Smooth muscle cell (in vitro differentiated cells): Measurements from ENCODE around the gene HNRNPF. TPM values are rescaled to one million over a fixed set of nuclear protein-coding genes. Genes with fewer than 3 reads are reported as not detected.

Experiments
- DNase-seq: peaks from one replicate; lab custom pipeline; 2025; ENCODE audit not compliant: unreplicated experiment; lab: John Stamatoyannopoulos, UW
- H2AFZ ChIP-seq: fragments of 200-600 bp; sonication (generic); 2 replicates; pipeline ENCODE4 v1.6.0; 2016; ENCODE audit warnings: antibody characterized with exemption, low read depth, mild to moderate bottlenecking
- H3F3A ChIP-seq: fragments of 200-600 bp; sonication (generic); 2 replicates; pipeline ENCODE4 v1.6.0; 2017; ENCODE audit warnings: antibody characterized with exemption, low read depth
- H3K27ac ChIP-seq: fragments of 200-600 bp; sonication (generic); 2 replicates; pipeline ENCODE4 v1.5.1; 2016; ENCODE audit warnings: low read depth, mild to moderate bottlenecking
- H3K27me3 ChIP-seq: fragments of 200-600 bp; sonication (generic); 2 replicates; pipeline ENCODE4 v1.6.1; 2016; ENCODE audit warnings: low read depth, mild to moderate bottlenecking
- H3K36me3 ChIP-seq: fragments of 200-600 bp; sonication (generic); 2 replicates; pipeline ENCODE4 v1.5.1; 2016; ENCODE audit warnings: low read depth
- H3K4me1 ChIP-seq: fragments of 200-600 bp; sonication (generic); 2 replicates; pipeline ENCODE4 v1.5.1; 2016; ENCODE audit warnings: low read depth
- H3K4me2 ChIP-seq: fragments of 200-600 bp; sonication (generic); 2 replicates; pipeline ENCODE4 v1.6.0; 2016; ENCODE audit warnings: mild to moderate bottlenecking
- H3K4me3 ChIP-seq: fragments of 200-600 bp; sonication (generic); 2 replicates; pipeline ENCODE4 v1.5.1; 2016; ENCODE audit warnings: mild to moderate bottlenecking
- H3K79me2 ChIP-seq: fragments of 200-600 bp; sonication (generic); 2 replicates; pipeline ENCODE4 v1.6.0; 2016; ENCODE audit warnings: low read depth, mild to moderate bottlenecking
- H3K9ac ChIP-seq: fragments of 200-600 bp; sonication (generic); 2 replicates; pipeline ENCODE4 v1.6.0; 2016; ENCODE audit warnings: low read depth
- H3K9me3 ChIP-seq: fragments of 200-600 bp; sonication (generic); replicated peaks from 2 replicates; pipeline ENCODE4 v1.5.1; 2016; ENCODE audit warnings: low read depth
- H4K20me1 ChIP-seq: fragments of 200-600 bp; sonication (generic); 2 replicates; pipeline ENCODE4 v1.6.0; 2016; ENCODE audit warnings: low read depth
- WGBS: methylation state at CpG from one replicate; pipeline ENCODE4 v1.1.7; 2016; ENCODE audit warnings: low lambda C conversion rate; 5-methylcytosine and 5-hydroxymethylcytosine counted together
- polyA plus RNA-seq: library from polyadenylated mRNA; unstranded; fragments of >200 nt; fragmentation: Nextera tagmentation; extraction: Ambion mirVana; gene quantifications from 2 replicates; pipeline ENCODE4 v1.2.1, GENCODE V29; 2016
- total RNA-seq: library from RNA; depleted of rRNA; stranded (reverse); fragments of >200 nt; gene quantifications from 2 replicates; pipeline ENCODE4 v1.2.3, GENCODE V29; 2014
- TF ChIP-seq, protein P1 (sequence below): fragments of 200-600 bp; sonication (generic); IDR thresholded peaks from 2 replicates; pipeline ENCODE4 v1.5.1; 2017; ENCODE audit warnings: borderline replicate concordance, mild to moderate bottlenecking, antibody characterized with exemption; ENCODE audit not compliant: insufficient read depth, poor library complexity, severe bottlenecking

HNRNPF gene
- total and polyA plus RNA-seq, 2 experiments from 2014 or later, result 71.9 to 112 TPM

DNA sequence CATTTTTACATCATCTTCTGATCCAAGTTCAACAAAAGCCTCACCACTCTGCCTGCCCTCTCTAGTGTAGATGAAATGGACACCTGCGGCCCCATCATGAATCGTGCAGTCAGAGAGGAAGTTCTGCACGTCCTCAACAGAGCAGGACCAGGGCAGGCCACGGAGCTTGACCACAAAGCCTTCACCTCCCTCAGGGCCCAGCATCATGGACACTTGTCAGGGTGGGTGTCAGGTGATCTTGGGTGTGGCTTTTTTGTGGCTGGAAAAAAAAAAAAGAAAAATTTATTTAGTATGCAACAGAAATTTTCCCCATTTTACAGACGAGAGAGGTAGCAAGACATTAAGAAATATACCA lies 21.3 kb downstream of the HNRNPF start:
- peaks cover 34% of the 10 kb centered on the region for H3K79me2 ChIP-seq
- 88% methylated on average over 5 of the region's 5 CpGs for WGBS

GRCh38 chr10:43386981-43387677 lies 21.9 kb downstream of the HNRNPF start:
- Histone ChIP-seq H2AFZ (no peak overlapping the region), H3K36me3 (peaks cover 10% of the 10 kb centered on the region), H3K27me3 (no peaks in the 10 kb centered on the region), H3K9ac (no peak overlapping the region), H3F3A (peaks cover 41% of the 10 kb centered on the region), H3K9me3 (no peaks in the 10 kb centered on the region), H4K20me1 (peaks cover 76% of the 10 kb centered on the region), H3K79me2 (peaks cover 29% of the 10 kb centered on the region), H3K27ac (no peak overlapping the region), H3K4me2 (no peak overlapping the region), H3K4me3 (no peak overlapping the region), H3K4me1 (no peaks in the 10 kb centered on the region)
- 97% methylated on average over 29 of the region's 29 CpGs for WGBS
- no peak for DNase-seq
- TF ChIP-seq, protein P1, sequence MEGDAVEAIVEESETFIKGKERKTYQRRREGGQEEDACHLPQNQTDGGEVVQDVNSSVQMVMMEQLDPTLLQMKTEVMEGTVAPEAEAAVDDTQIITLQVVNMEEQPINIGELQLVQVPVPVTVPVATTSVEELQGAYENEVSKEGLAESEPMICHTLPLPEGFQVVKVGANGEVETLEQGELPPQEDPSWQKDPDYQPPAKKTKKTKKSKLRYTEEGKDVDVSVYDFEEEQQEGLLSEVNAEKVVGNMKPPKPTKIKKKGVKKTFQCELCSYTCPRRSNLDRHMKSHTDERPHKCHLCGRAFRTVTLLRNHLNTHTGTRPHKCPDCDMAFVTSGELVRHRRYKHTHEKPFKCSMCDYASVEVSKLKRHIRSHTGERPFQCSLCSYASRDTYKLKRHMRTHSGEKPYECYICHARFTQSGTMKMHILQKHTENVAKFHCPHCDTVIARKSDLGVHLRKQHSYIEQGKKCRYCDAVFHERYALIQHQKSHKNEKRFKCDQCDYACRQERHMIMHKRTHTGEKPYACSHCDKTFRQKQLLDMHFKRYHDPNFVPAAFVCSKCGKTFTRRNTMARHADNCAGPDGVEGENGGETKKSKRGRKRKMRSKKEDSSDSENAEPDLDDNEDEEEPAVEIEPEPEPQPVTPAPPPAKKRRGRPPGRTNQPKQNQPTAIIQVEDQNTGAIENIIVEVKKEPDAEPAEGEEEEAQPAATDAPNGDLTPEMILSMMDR, result no peak

More for the DNA sequence above, 21.3 kb downstream of the HNRNPF start:
- Histone ChIP-seq H3K4me3 (no peak overlapping the region), H3F3A (peaks cover 41% of the 10 kb centered on the region), H3K4me1 (no peaks in the 10 kb centered on the region), H3K4me2 (no peak overlapping the region), H2AFZ (no peak overlapping the region), H4K20me1 (peaks cover 81% of the 10 kb centered on the region), H3K36me3 (peaks cover 10% of the 10 kb centered on the region), H3K27ac (no peak overlapping the region), H3K9ac (no peak overlapping the region), H3K27me3 (no peaks in the 10 kb centered on the region), H3K9me3 (no peaks in the 10 kb centered on the region)
- DNase-seq, result no peak
- TF ChIP-seq, protein P1, result no peak

- 99% methylated on average over 4 of the region's 4 CpGs for WGBS
- no peak for DNase-seq
- no peak overlapping the region for H3K9ac ChIP-seq
- peaks cover 26% of the 10 kb centered on the region for H3K79me2 ChIP-seq
- TF ChIP-seq, protein P1, result no peak
- peaks cover 10% of the 10 kb centered on the region for H3K36me3 ChIP-seq
- H3K4me3 ChIP-seq, result no peak overlapping the region
- no peaks in the 10 kb centered on the region for H3K27me3 ChIP-seq
- H3F3A ChIP-seq, result peaks cover 41% of the 10 kb centered on the region
- H3K9me3 ChIP-seq, result no peaks in the 10 kb centered on the region
- H2AFZ ChIP-seq, result no peak overlapping the region
- H3K27ac ChIP-seq, result no peak overlapping the region
- no peaks in the 10 kb centered on the region for H3K4me1 ChIP-seq
- H3K4me2 ChIP-seq, result no peak overlapping the region
- peaks cover 70% of the 10 kb centered on the region for H4K20me1 ChIP-seq
These were observed 22.4 kb downstream of the HNRNPF start for GRCh38 chr10:43386549-43386948.

DNA sequence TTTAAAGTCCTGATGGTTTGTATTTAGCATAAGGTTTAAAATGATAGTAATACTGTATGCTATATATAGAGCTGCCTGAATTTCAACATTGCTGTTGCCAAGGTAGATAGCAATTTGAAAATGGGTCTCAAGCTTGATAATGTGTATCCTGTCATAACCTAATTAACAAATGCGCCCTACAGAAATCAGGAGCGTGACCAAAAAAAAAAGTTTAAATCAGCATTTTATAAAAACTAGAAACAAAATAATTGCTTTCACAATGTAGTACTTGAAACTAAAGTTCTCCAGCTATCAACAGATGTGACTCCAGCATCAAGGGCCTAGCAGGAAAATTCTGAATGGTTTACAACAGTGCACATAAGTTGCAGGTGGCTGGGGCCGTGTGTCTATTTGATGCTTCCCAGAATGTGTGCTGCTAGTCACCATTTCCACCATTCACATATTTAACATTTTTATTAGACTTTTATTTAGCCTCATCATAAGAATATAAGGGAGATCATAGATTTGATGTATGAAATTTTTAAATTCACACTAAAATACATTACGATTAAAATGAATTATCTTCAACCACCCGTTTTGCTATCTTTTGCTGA lies 23.5 kb downstream of the HNRNPF start:
- DNase-seq, result no peak
- Histone ChIP-seq H4K20me1 (peaks cover 59% of the 10 kb centered on the region), H3K4me1 (no peaks in the 10 kb centered on the region), H3F3A (peaks cover 39% of the 10 kb centered on the region), H3K27ac (no peak overlapping the region), H3K9ac (no peak overlapping the region), H3K4me3 (no peak overlapping the region), H3K9me3 (no peaks in the 10 kb centered on the region), H3K27me3 (no peaks in the 10 kb centered on the region), H2AFZ (no peak overlapping the region), H3K36me3 (peaks cover 10% of the 10 kb centered on the region), H3K4me2 (no peak overlapping the region), H3K79me2 (peaks cover 16% of the 10 kb centered on the region)
- WGBS, result 95% methylated on average over 5 of the region's 5 CpGs
- TF ChIP-seq, protein P1, result no peak
